Thyroid gland (tissue), 4 donors: Measurements from ENCODE around the gene MBNL2.

Experiments used
- CTCF ChIP-seq, 6 experiments: fragments of 200-600 bp in 3 of 6; fragments of 450-650 bp in 3 of 6; sonication (generic) in 3 of 6; IDR thresholded peaks; one replicate each; pipeline ENCODE4 v1.5.1; 2016 to 2019; ENCODE audit warnings: antibody characterized with exemption in 6 of 6, mild to moderate bottlenecking in 2 of 6, inconsistent platforms in 1 of 6, moderate library complexity in 1 of 6
- POLR2A ChIP-seq, 2 donors: fragments of 450-650 bp; IDR thresholded peaks; one replicate each; pipeline ENCODE4 v1.6.1; 2017; ENCODE audit warnings: antibody characterized with exemption in 2 of 2, mild to moderate bottlenecking in 2 of 2, moderate library complexity in 1 of 2

DNA sequence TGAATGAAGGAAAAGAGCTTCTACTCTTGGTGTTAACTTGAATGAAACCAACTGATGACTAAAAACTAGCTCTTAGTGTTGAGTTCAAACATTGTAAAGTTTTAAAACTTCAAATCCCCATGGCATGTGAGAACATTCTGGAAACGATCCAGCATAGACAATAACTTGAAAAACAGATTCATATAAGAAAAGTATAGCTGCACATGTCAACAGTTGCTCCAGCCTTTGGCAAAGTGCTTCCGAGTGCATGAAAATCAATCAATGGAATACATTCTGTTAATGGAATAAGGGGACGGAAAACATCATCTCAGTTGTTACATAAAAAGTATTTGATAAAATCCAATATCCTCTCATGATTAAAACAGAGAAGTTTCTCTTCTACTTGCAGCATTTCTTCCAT, 89.8 kb downstream of the MBNL2 start:
- TF ChIP-seq CTCF (IDR thresholded peaks at IDR 0.05), result no peak
- TF ChIP-seq POLR2A (IDR thresholded peaks at IDR 0.05), result no peak
